Measurements from ENCODE around the gene GJD2.

GJD2 gene

GRCh38 chr15:34772312-34772711 lies 17.5 kb upstream of the GJD2 start:
- no peak for FAIRE-seq

GRCh38 chr15:34769711-34770110 lies 14.9 kb upstream of the GJD2 start:
- FAIRE-seq: no peak

GRCh38 chr15:34768530-34768929 lies 13.7 kb upstream of the GJD2 start:
- FAIRE-seq: no peak

GRCh38 chr15:34765741-34766140 lies 10.9 kb upstream of the GJD2 start:
- no peak for FAIRE-seq

GRCh38 chr15:34760909-34761308 lies 6.1 kb upstream of the GJD2 start:
- no peak for FAIRE-seq

- no peak for FAIRE-seq
These were observed 5.2 kb upstream of the GJD2 start for GRCh38 chr15:34759992-34760391.

- FAIRE-seq: no peak
These were observed 4.5 kb upstream of the GJD2 start for GRCh38 chr15:34759347-34759746.

GRCh38 chr15:34757262-34757661 lies 2.5 kb upstream of the GJD2 start:
- no peak for FAIRE-seq

GRCh38 chr15:34755419-34755773 lies 598 bp upstream of the GJD2 start:
- FAIRE-seq: no peak

GRCh38 chr15:34754171-34754601 lies 612 bp downstream of the GJD2 start:
- no peak for FAIRE-seq

- FAIRE-seq: no peak
These were observed 1.4 kb downstream of the GJD2 start for GRCh38 chr15:34753236-34753894.

GRCh38 chr15:34749691-34750090 lies 5.1 kb downstream of the GJD2 start:
- no peak for FAIRE-seq

GRCh38 chr15:34739346-34739745 lies 15.5 kb downstream of the GJD2 start:
- no peak for FAIRE-seq

- FAIRE-seq: no peak
These were observed 16.8 kb downstream of the GJD2 start for GRCh38 chr15:34738002-34738401.

GRCh38 chr15:34737477-34737876 lies 17.3 kb downstream of the GJD2 start:
- FAIRE-seq: no peak

GRCh38 chr15:34734303-34734702 lies 20.5 kb downstream of the GJD2 start:
- no peak for FAIRE-seq

GRCh38 chr15:34733621-34734020 lies 21.2 kb downstream of the GJD2 start:
- no peak for FAIRE-seq

GRCh38 chr15:34732430-34732829 lies 22.4 kb downstream of the GJD2 start:
- FAIRE-seq: no peak

GRCh38 chr15:34730701-34731100 lies 24.1 kb downstream of the GJD2 start:
- FAIRE-seq: no peak

GRCh38 chr15:34729886-34730285 lies 24.9 kb downstream of the GJD2 start:
- no peak for FAIRE-seq

- no peak for FAIRE-seq
These were observed 25.7 kb downstream of the GJD2 start for GRCh38 chr15:34729056-34729455.

- FAIRE-seq: no peak
These were observed 28.2 kb downstream of the GJD2 start for GRCh38 chr15:34726406-34727100.

- no peak for FAIRE-seq
These were observed 29.2 kb downstream of the GJD2 start for GRCh38 chr15:34725556-34725955.

GRCh38 chr15:34724481-34724880 lies 30.3 kb downstream of the GJD2 start:
- FAIRE-seq: no peak

GRCh38 chr15:34722439-34722836 lies 32.4 kb downstream of the GJD2 start:
- no peak for FAIRE-seq
